ENCODE data around the gene BCAS3. TPM values are rescaled to one million over a fixed set of nuclear protein-coding genes. Genes with fewer than 3 reads are reported as not detected.

Gene BCAS3
- total RNA-seq, 1 donor from 2014 or later: 30.5 TPM

DNA sequence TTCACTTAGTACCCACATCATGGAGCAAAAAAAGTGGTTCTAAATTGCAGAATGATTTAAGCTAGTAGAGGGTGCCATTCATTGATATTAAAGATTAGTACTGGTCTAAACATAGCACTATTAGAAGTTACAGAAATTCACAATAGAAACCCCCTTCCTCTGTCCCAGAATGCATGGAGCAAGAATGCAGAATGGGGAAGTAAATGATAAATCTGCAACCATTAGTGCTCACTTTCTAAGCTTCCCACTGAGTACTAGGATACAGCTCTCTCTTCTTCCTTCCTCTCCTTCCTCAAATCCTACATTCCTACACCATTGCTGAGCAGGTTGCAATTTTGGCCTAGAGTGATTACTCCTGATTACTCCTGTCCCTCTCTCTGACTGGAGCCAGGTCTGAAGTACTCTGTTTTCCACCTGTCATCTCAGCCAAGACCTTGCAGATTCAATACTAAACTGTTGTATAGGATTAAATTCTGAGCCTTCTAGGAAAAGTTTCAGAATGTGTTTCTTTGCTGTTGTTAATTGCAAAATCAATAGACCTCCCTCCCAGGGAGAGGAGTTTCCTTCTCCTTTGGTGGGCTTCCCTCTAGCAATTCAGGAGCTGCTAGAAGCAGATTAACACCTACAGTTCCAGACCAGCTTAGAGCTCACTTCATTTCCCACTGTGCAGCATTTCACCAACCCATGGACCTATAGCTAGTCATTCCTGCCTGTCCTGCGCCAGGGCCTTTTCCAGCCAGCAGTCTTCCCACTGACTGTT lies 556.5 kb downstream of the BCAS3 start:
- Mint-ChIP-seq H3K4me3 (no peak overlapping the region), H3K9me3 (no peaks in the 10 kb centered on the region), H3K4me1 (peaks cover 36% of the 10 kb centered on the region), H3K36me3 (ENCODE audit: low read depth) (no peaks in the 10 kb centered on the region), H3K27me3 (ENCODE audit: low read depth) (no peaks in the 10 kb centered on the region), H3K27ac (ENCODE audit: unreplicated experiment) (no peak overlapping the region)
- TF ChIP-seq, protein P1, sequence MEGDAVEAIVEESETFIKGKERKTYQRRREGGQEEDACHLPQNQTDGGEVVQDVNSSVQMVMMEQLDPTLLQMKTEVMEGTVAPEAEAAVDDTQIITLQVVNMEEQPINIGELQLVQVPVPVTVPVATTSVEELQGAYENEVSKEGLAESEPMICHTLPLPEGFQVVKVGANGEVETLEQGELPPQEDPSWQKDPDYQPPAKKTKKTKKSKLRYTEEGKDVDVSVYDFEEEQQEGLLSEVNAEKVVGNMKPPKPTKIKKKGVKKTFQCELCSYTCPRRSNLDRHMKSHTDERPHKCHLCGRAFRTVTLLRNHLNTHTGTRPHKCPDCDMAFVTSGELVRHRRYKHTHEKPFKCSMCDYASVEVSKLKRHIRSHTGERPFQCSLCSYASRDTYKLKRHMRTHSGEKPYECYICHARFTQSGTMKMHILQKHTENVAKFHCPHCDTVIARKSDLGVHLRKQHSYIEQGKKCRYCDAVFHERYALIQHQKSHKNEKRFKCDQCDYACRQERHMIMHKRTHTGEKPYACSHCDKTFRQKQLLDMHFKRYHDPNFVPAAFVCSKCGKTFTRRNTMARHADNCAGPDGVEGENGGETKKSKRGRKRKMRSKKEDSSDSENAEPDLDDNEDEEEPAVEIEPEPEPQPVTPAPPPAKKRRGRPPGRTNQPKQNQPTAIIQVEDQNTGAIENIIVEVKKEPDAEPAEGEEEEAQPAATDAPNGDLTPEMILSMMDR (conservative IDR thresholded peaks at IDR 0.05): no peak
- no peak for DNase-seq (ENCODE audit: low read depth, low spot score)

DNA sequence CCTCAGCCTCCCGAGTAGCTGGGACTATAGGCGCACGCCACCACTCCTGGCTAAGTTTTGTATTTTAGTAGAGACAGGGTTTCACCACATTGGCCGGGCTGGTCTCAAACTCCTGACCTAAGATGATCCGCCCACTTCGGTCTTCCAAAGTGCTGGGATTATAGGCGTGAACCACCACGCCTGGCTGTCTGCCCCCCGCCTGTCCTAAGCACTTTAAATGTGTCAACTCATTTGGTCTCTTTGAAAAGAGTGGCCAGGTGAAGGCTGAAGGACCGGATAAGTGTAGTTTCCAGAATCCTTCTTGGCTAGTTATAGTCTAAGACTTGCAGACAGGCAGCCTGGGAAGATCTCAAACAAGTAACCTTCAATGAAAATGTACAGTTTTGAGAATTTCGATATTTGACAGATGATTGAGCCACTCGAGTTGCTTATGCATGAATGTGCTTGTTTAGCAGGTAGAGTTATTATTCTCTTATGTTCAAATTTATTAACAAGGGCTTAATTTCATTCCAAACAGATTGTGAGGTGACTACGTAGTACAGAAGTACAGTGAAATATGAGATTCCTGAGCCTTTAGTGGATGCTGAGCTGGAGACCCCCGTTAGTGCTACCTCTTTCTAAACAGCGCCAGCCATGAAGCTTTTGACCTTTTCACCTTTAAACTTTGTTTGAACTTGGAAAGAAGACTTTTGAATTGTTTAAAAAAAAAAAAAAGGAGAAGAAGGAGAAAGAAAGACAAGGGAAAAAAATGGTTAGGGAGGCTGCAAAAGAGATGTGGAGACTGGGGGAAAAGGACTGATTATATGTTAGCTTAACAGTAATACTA lies 557.6 kb downstream of the BCAS3 start:
- Mint-ChIP-seq H3K4me3 (no peak overlapping the region), H3K27me3 (ENCODE audit: low read depth) (no peaks in the 10 kb centered on the region), H3K4me1 (peaks cover 36% of the 10 kb centered on the region), H3K27ac (ENCODE audit: unreplicated experiment) (no peak overlapping the region), H3K36me3 (ENCODE audit: low read depth) (no peaks in the 10 kb centered on the region), H3K9me3 (no peaks in the 10 kb centered on the region)
- no peak for DNase-seq (ENCODE audit: low read depth, low spot score)
- TF ChIP-seq, protein P1 (conservative IDR thresholded peaks at IDR 0.05): no peak

DNA sequence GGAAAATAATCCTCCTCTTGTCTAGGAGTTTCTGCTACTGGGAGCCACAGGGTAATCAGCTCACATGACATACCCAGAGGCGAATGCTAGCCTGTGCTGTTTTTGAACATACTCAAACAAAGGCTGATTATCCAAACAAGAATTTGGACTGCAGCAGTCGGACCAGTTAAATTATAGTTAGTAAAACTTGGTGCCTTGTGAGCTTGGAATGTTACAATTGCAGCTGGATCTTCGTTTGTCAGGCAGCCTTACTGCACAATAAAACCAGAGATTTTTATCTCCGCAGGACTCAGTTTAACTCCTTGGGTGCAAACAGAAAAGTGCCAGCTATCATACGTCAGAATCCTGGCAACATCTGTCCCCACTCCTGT lies 558.2 kb downstream of the BCAS3 start:
- TF ChIP-seq, protein P1 (conservative IDR thresholded peaks at IDR 0.05): no peak
- peaks cover 38% of the 10 kb centered on the region for H3K4me1 Mint-ChIP-seq
- DNase-seq (ENCODE audit: low read depth, low spot score): no peak

DNA sequence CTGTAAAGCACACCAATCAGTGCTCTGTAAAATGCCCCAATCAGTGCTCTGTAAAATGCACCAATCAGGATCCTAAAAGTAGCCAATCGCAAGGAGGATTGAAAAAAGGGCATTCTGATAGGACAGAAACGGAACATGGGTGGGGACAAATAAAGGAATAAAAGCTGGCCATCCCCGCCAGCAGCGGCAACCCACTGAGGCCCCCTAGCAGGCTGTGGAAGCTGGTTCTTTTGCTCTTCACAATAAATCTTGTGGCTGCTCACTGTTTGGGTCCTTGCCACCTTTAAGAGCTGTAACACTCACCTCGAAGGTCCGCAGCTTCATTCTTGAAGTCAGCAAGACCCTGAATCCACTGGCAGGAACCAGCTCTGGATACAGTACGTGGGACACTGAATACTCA lies 559.6 kb downstream of the BCAS3 start:
- Mint-ChIP-seq H3K27ac (ENCODE audit: unreplicated experiment) (no peak overlapping the region), H3K4me3 (no peak overlapping the region)
- TF ChIP-seq, protein P1 (conservative IDR thresholded peaks at IDR 0.05): no peak

More for the DNA sequence above, 558.2 kb downstream of the BCAS3 start:
- Mint-ChIP-seq H3K4me3 (no peak overlapping the region), H3K9me3 (no peaks in the 10 kb centered on the region), H3K27ac (ENCODE audit: unreplicated experiment) (peak overlapping the region; percentile 16), H3K36me3 (ENCODE audit: low read depth) (no peaks in the 10 kb centered on the region), H3K27me3 (ENCODE audit: low read depth) (no peaks in the 10 kb centered on the region)

DNA sequence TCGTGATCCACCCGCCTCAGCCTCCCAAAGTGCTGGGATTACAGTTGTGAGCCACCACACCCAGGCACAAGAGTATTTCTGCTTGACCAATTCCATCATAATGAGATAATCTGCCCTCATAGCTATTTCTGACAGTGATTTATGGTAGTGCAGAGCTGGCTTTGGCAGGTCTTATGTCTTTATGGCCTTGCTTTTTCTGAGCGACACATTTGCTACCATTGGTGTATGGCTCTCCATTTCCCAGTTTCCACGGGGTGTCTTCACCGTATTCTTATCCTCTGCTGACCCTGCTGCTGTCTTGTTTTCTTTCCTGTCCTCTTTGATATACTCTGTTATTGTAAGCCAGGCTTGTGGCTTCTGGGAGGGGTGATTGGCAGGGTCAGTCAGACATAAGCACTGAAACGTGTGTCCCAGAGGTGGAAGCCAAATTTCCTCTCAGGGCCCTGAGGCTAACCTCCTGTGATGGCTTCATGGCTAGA lies 560.8 kb downstream of the BCAS3 start:
- TF ChIP-seq, protein P1 (conservative IDR thresholded peaks at IDR 0.05): no peak
- no peaks in the 10 kb centered on the region for H3K27me3 Mint-ChIP-seq (ENCODE audit: low read depth)
- no peaks in the 10 kb centered on the region for H3K36me3 Mint-ChIP-seq (ENCODE audit: low read depth)
- H3K4me1 Mint-ChIP-seq: peaks cover 40% of the 10 kb centered on the region
- H3K4me3 Mint-ChIP-seq: no peak overlapping the region
- no peak overlapping the region for H3K27ac Mint-ChIP-seq (ENCODE audit: unreplicated experiment)
- no peaks in the 10 kb centered on the region for H3K9me3 Mint-ChIP-seq
- DNase-seq (ENCODE audit: low read depth, low spot score): no peak

More for the DNA sequence above, 559.6 kb downstream of the BCAS3 start:
- H3K36me3 Mint-ChIP-seq (ENCODE audit: low read depth): no peaks in the 10 kb centered on the region
- no peaks in the 10 kb centered on the region for H3K27me3 Mint-ChIP-seq (ENCODE audit: low read depth)
- no peaks in the 10 kb centered on the region for H3K9me3 Mint-ChIP-seq
- DNase-seq (ENCODE audit: low read depth, low spot score): no peak
- H3K4me1 Mint-ChIP-seq: peaks cover 41% of the 10 kb centered on the region
